GM21528 (cell line): ENCODE measurements around the gene PTPRK.

ENCODE experiments used
- ATAC-seq: cut with Tn5 transposase; IDR thresholded peaks from one replicate; pipeline ENCODE4 v1.9.1; 2021; ENCODE audit warnings: mild to moderate bottlenecking, moderate library complexity; ENCODE audit not compliant: unreplicated experiment, low FRiP score

The PTPRK gene

DNA sequence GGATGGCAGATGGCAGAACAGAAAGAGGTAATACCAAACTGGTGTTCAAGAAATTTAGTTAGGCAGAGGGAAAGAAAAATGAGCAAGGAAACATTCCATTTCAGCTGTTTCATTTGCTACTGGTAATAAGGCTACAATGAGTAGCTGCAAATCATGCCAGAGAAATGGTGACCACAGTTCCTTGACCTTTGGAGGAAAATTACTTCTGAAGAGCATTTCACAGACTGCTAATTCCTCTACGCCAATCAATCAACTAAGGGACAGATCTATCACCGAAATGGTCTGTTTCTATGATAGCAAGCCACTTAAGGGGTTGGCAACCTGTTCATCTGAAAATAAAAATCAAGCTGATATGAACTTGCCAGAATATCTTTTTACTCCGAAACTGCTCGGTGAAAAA is 119.5 kb downstream of the PTPRK start:
- no peak for ATAC-seq

DNA sequence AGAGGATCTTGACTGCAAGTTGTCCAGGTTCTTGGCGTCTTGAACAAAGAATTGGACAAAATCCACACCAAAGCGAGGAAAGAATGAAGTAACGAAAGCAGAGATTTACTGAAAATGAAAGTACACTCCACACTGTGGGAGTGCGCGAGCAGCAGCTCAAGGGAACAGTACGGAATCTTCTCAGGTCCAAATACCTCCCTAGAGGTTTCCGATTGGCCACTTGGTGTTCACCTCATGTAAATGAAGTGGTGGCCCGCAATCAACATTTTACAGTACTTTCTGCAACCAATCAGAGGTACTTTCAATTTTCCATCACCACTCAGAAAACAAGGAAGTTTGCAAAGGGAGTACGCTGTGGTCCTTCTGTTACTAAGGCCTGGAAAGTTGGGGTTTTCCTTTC is 122.4 kb downstream of the PTPRK start:
- ATAC-seq, result no peak

DNA sequence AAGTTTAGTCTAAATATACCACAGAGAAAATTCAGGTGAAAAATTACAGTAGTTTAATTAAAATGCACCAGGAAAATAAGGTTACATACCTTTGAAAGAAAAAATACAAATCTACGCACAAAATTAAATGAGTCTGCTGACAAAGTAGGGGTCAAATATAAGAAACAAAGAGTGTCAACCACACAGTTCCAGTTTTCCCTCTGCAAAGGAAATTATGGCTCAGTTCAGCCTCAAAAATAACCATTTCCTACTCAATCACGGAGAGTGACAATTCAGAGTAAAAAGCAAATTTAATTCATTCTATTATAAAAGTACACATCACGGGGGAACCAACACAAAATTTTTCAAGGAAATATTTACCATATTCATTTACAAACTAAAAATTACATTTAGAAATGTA is 124.8 kb downstream of the PTPRK start:
- no peak for ATAC-seq

DNA sequence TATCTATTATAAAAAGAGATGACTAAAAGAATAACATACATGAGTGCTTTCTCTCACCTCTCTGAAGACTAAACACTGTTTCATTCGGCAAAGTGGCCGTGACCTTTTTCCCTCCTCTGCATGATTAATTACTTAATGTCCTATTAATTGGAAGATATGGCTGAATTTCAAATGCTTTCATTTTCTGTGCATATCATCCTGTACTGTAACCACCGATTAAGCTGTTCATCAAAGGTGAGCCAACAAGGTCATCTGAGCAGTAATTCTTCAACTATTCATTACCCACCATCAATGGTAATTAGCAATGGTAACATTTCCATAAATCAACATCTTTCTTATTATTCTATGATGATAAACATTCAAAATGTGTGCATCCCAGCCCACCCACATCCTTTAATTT is 125.2 kb downstream of the PTPRK start:
- ATAC-seq, result no peak

DNA sequence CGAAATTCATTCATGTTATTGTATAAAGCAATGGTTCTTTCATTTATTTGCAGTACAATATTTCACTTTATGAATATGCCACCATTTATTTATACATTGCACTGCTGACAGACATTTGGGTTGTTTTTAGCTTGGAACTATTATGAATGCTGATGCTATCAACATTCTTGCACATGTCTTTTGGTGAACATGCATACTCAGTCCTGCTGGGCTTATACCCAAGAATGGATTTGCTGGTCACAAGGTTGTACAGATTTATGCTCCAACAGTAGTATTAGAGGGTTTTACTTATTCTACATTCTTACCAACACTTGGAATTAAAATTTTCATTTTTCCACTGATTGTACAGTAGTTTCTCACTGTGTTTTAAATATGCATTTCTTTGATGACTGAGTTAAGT is 126.2 kb downstream of the PTPRK start:
- no peak for ATAC-seq

DNA sequence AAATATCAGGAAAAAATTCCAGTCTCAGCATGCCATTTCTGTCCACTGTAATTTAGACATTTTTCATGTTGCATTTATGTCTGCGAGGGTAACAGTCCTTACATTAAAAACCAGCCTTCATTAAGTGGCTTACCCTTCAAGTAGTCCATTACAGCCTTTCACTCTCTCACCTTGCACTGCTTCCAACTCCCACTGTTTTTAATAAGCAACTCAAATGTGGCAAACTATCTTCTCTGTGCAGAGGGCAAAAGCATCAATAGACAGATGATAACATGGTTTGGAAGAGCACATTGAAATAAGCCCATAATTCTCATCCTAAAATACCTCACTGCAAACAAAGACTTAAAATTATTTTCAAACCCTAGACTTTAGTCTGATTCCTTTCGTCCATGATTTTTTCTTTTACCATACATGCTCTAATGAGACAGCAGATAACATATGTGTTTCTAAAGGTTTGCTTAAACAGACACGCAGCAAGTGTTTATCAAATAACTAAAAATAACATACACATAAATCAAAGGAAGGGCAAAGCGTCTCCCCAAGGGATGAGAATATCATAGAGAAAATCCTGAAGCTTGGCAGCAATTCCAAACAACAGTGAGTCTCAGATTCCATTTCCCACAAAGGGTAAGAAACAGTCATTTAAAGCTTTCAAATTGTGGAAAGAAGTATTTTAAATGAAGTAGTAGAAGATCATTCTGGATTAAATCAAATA is 130.4 kb downstream of the PTPRK start:
- no peak for ATAC-seq

DNA sequence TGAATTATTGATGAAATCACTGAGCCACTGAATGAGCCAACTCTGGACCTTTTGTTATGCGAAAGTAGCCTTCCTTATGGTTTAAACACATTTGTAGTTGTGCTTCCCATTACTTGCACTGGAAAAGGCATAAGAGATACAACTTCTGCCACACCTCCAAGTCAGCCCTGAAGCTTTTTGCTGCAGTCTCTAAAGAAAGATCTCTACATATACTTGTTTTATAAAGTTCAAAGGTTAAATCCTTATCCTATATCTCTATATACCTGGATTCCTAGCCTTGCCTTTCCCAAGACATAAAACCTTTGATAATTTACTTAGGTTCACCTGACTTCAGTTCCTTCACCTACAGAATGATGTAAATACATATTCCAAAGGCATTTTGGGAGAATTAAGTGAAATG is 132.0 kb downstream of the PTPRK start:
- ATAC-seq, result no peak

DNA sequence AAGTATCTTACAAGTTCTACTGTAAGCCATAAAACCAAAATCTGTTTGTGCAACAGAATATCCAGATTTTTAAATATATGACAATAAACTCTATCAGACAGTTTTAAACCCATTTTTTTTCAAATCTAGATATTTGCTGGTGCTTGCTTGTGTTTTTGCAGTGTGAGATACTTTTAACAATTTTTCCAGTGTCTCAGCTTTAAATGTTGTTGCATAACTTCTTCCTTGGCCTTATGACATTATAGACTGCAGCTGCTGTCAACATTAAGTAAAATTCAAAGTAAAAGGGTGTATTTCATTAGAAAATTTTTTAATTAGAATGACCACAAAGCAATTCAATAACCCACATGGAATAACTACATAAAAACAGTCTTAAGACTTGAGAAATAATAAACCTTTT is 139.5 kb downstream of the PTPRK start:
- ATAC-seq, result no peak

DNA sequence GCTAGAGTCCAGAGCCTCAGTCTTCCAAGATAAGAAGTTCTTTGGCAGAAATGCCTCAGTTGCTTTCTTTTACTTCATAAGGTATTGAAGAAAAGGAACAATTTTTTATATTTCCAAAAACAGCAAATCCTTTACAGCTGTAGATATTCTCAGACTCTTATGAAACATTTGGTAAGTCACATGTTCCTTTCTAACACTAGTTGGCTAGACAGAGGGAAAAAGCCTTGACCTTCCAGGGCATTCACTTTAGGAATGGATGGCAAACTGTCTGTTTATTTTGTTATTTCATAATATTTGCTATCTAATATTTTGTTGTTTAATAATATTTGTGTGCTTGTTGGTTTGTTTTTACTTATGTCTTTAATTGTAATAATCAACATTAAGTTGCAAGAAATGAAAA is 140.8 kb downstream of the PTPRK start:
- ATAC-seq, result no peak

DNA sequence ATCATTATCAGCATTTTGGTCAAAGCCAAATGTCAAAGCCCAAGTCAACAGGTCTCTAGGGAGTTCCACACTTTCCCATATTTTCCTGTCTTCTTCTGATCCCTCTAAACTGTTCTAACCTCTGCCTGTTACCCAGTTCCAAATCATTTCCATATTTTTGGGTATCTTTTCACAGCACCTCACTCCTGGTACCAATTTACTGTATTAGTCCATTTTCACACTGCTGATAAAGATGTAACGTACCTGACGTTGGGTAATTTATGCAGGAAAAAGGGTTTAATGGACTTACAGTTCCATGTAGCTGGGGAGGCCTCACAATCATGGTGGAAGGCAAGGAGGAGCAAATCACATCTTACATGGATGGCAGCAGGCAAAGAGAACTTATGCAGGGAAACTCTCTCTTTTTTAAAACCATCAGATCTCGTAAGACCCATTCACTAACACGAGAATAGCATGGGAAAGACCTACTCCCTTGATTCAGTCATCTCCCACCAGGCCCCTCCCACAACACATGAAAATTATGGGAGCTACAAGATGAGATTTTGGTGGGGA is 143.4 kb downstream of the PTPRK start:
- ATAC-seq, result no peak

DNA sequence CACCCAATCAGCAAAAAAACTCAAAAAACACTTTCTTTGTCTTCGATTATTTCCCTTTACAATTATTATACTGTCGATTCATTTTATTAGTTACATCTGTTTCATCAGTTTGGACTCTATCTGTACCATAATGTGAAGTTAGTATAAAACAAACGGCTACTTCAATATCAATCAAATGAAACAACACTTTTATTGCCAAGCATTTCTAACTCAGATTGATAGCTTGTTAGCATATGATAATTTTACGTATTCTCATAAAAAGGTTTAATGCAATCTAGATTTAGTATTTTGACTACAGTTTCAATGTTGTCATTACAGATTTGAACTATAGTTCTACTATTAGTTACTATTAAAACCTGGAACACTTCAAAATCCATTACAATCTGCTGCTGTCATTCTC is 149.3 kb downstream of the PTPRK start:
- ATAC-seq, result no peak

DNA sequence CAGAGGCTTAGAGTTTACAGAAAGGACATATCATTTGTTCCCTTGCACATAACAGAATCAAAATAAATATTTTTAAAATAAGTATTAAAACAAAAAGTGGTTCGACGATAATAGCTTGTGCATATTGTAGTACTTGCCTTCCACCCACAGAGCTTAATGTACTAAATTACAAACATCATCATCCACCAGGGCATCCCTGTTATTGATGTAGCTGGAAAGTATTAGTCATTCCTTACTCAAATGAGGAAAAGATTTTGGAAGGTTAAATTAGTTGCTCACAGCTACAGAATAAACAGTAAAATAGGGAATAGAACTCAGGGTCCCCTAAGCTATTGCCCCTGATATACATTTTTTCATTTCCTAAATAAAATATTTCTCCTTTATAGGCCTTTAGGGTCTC is 150.3 kb downstream of the PTPRK start:
- ATAC-seq, result no peak

DNA sequence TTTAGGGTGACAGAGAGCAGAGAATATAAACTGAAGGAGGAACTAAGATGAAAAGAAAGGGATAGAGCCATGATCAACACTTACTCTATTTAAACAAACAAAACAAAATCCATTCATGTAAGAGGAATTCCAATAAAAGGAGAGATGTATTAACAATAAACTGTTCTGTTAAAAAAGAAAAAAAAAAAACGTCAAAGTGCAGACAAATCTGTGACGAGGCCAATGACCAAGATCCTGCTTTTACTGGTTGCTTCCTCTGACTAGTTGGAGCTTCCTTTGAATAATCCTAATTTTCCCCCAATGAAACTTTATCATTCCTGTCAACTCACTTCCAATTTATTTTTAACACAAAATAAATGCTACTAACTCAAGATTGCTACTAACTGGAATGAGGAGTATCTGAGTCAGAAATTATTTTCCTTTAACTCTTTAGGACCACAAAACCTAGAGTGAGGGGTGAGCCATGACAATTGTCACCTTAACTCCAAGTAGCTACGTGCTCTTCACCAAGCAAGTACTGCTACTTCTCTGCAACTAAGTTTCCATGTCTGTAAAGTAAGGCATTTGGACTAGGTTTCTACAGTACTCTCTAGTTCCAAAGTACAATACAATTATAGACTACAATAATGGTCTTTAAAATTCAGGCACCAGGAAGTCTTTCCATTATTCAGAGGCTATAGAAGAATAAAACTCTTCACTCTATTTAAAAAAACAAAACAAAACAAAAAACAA is 152.0 kb downstream of the PTPRK start:
- no peak for ATAC-seq

DNA sequence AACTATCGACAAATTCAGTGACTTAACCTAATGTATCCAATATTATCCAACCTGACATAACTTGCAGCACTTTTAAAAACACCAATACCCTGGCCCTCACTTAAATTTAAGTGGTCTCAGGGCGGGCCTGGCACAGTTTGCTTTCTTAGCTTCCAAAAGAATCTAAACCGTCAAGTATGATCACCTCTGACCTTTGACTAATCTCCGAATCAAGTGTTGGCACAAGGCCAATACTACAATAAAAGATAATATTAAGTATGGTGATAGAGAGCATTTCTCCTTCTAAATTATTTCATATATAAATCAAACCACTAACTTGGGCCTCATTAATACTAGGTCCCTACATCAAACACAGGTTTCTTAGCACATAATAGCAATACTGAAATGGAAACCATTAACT is 153.0 kb downstream of the PTPRK start:
- no peak for ATAC-seq

DNA sequence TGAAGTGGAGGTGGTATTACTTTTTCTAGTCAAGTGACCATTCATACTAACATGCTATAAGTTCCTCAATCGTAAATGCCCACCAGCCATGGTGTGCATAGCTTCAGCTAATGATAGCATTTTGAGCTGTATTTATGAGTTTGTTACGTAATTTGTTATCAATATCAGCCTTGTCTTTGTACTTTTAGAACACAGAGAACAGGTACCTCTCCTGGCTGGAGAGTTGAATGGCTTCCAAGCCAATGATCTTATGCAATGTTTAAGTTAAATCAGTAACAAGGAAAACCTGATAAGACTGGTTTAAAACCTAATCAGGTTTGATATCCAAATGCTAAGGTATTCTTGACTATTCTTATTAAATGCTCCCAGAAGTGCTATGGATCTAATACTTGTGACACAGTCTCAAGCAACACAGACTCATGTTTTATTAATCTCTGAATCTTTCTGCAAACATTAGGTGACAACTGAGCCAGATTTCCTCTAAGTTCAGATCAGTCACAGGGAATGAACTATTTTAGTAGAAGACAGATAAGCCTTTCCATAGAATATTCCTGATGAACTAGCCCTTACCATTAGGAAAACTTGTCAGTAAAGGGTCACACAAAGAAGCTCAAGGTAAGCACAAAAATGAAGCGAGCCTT is 154.8 kb downstream of the PTPRK start:
- ATAC-seq, result no peak

DNA sequence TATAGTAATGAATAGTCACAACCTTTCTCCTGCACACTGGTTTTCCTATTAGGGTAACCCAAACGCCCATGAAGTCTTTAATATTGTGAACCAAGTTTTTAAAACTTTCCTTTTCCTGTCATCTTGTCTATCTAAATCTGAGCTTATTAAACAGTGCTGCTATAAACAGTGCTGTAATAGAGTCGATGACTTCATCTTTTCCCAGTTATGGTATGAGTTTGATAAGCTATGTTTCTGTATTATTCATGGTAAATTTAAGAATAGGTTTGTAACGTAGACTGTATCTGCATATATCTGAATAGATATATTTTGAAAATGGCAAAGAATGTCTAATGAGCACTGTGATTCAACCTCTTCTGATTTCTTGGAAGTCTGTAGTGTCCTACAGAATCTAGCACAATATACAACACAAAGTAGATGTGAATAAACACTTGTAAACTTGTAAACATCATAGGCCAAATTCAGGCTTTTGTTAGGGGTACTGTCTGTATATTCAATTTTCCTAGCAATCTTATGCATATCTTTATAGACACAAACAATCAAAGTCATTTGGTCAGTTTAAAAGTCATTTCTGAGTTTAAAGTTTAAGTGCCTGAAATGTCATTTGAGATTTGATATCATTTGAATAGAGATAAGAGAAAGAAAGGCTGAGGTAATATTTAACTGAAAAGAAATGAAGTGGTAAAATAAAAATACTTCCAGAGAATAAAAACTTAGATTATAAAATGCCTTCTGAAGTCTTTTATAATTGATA is 155.5 kb downstream of the PTPRK start:
- ATAC-seq, result no peak

DNA sequence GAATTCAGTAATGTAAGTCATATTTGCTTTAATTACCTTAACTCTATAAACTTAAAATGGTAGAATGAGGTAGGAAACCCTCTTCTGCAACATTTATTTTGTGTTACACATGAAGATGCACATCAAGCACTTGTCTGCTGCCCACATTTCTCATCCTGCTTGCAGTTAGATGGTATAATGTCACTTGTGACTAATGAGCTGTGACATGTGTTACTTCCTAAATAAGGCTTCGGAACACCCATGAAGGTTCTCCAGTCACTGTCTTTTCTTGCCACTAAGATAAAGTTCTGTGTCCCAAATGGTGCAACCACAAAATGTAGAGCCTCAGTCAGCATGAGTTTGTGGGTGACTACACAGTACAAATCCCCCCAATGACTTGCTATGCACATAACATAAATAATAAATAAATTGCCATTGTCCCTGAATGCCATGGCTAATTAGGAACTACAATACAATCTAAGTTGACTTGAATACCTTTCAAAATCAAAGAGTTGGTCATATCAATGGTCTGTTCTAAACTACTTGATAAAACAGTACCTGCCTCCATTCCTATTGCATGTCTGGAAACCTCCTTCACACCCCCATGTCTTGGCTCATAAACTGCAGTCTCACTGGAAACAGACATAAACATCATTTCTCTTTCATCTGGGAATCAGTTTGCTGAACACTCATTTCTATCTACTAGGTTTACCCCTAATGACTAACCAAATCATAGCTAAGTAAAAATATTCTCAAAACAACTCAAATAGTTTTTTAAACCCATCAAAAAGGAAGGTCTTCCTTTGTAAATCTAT is 157.2 kb downstream of the PTPRK start:
- no peak for ATAC-seq

DNA sequence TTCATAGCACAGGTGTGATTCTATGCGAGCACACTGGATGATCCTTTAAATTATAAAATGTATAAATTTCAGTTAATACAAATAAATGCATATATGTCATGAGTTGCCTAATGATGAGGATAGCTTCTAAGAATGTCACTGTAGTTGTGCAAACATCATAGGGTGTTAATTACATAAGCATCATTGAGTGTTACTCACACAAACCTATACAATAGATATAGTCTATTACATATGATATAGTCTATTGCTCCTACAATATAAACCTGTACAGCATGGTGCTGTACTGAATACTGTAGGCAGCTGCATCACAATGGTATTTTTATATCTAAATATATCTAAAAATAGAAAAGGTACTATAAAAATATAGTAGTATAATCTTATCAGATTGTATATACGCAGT is 159.0 kb downstream of the PTPRK start:
- no peak for ATAC-seq

DNA sequence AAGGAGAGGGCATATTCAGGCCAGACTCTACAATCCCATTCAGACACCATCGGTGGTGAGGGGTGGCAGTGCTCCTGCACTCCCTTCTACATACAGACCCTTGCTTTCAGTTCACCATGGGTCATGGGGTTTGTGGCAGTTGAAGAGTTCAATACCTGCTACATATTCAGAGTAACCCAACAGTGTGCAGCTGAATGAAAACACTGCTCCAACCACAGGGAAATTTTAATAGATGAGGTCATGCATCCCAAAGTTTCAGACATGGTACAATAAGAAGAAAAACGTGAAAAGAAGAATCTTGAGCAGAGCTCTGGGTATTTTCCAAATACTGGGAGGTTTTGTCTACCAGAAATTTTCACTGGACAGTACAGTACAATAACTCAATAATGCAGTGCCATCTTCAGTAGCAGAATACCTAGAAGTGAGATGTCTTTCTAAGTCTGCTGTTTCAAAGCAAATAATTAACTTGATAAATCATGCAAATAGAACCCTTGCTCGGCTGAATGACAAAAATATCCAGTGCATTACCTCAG is 162.1 kb downstream of the PTPRK start:
- no peak for ATAC-seq
